Embryonic facial prominence (tissue), 1 donor: ENCODE data around the gene PSMB7.

ENCODE experiments used
- DNase-seq: peaks from one replicate; pipeline ENCODE4 v3.0.0-alpha.2; 2016; ENCODE audit errors: extremely low spot score

PSMB7 gene

DNA sequence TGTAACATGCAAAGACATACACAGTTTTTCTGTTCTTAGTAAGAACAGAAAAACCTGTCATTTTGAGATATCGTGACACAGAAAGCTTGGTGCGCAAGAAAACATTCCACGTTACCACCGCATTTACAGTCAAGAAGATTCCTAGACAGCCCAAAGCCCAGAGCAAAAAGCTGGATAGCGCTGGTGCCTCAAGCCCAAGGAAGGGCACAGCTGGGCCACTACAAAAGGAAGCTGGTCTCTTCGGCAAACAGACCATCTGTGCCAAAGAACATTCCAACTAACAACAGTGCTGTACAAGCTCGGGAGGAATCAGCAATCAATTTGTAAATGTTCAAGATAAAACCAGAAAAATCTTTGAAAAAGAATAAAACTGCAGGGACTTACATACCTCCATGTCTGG, 31.0 kb downstream of the PSMB7 start:
- DNase-seq, result no peak

GRCh38 chr9:124381170-124381945, 33.9 kb downstream of the PSMB7 start:
- DNase-seq, result no peak

DNA sequence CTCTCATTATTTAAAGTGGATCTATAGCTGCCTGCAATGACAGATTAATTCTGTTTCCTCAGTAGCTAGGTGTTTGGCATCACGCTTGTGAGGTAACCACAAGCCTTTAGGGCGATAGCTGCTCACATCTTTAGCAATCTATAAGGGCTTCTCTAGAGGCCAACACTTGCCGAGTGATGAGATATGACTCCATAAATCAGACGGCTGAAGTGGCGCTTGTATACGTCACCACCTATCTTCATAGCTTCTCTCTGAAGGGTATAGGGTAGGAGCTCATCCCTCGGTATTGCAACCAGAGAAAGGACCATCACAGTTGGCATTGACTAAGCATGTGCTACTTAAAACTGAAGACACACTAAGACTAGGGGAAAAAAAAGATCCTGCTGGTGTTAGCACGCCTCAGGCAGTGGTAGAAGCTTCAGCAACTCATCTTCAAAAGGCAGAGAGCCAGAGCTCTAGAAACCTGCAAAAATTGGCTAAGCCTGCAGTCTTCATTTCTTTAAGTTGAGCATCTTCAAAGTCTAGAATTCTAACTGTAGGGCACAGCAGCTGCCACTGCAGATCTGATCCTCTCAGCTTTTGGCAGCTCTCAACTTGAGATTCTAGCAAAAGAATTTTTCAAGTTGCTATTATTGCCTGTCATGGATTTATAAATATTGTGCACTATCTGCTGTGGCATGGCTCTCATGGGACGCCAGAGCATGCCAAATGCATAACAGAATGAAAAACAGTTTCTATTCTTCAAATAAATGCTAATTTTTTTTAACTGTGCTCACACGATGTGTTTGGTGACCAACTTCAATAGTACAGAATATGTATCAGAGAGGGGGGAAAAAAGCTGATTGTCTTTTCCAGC, 37.5 kb downstream of the PSMB7 start:
- DNase-seq, result no peak

DNA sequence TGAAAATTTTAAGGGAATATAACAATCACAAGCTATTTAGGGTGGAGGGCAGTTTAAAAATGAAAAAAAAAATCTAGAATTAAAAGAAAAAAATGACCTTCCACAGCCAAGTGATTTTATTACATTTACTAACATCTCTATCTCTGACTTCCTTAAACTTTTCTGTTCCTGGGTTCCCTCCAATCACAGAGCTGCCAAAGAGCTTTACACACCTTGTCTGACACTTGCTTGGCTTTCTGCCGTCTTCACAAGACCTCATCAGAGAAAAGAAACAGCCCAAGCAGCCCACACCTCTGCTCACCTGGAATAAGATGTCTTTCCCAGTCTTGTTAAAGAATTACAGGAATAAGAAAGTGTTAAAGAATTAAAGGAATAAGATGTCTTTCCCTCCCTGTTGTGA, 38.9 kb downstream of the PSMB7 start:
- no peak for DNase-seq

- DNase-seq, result no peak
Observed at GRCh38 chr9:124375726-124376125, 39.5 kb downstream of the PSMB7 start.

- DNase-seq, result no peak
Observed at GRCh38 chr9:124373851-124374250, 41.4 kb downstream of the PSMB7 start.

DNA sequence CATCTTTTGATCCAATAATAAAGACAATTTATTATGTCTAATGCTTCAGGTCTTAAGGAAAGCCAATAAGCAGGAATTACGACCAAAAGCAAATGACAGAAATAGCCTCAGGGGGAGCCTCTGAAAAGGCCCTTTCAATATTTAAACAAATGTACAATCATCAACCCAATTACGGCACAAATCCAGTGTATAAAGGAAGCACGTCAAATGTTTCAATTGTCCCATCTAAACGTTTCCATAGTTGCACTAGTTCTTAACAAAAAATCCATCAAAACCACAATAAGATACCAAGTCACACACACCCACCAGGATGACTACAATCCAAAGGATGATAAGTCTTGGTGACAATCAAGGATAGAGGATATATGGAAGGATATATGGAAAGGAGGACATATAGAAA, 41.9 kb downstream of the PSMB7 start:
- no peak for DNase-seq

DNA sequence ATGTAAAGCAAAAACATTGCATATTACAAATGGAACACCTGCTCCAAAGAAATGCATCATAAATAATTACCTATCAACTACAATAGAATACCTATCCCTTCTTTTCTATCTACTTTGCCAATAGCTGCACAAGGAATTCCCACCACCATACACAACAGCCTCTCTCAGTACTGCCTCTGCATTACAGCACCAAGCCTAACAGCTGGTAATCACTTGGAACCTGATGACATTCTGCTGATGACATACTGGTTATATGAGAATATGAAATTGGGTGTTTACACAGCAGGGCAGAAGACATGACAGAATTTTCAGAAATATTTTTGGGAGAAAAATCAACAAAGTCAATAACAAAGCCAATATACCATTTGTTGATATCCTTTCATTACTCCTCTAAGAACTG, 43.2 kb downstream of the PSMB7 start:
- DNase-seq, result no peak

DNA sequence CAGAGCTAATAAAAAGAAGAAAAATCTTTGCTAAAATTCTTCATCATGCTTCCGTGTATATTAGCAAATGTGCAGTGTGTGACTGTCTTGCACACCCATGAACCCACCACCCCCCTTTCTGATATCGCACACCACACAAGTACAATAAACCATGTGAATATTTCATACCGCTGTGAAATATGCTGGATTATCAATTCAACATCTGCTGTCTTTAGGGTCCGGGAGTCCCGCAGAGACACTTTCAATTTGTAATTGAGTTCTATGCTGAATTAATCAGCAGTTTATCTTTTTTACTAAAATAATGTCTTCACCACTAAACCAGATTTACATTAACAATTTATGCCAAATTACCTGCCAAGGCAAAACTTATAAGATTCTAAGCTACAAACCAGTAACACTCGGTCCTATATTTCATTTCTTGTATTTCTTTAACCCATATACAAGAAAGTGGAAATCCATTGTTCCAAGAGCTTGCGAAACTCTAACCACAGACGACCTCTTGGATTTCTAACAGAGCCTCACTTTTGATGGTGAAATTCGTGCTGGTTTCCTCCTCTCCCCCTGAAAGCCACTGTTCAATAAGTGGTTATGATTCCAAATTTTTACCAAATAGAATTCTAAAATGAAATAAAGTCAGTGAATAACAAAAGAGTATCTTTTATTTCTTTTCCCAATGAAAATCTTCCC, 44.2 kb downstream of the PSMB7 start:
- no peak for DNase-seq

DNA sequence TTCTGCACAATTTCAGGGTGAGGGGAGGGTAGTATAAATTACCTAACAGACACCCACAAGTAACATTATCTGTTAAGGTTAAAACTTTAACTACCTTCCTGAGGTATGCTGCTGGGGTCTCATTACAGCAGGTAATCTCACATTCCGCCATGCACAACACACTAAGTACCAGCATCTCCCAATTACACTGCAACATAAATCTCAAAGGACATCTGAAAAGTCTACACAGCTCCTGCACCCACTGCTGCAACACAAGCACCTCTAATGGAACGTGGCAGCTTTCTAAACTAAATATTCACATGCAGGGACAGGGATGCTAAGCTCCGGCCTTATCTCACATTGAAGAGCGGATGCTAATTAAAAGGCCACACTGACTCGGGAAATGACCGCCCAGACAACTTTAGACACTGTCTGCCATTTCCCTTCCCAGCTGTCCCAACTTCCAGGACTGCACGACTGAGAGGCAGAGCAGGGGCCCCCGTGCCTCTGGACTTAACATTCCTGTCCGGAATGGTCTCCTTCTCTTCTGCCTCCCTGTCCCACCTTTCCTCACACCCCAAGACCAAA, 45.9 kb downstream of the PSMB7 start:
- DNase-seq, result no peak

DNA sequence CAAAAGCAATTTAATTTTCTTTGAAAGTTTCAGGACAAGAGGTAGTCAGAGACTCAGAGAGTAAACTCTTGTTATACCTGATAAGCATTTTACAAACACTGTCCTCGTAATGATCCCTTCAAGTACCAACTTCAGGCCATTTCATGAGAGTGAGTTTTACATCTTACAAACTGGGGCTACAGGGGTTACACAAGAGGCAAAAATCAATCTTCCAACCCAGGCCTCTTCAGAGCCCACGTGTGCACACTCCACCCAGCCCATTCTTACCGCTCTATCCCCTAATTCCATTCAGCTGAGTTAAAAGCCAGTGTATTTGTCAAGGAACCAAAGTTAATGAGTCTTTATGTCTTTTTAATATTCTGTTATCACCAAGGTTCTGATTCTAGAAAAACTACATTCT, 46.5 kb downstream of the PSMB7 start:
- DNase-seq, result no peak

GRCh38 chr9:124366476-124367220, 48.6 kb downstream of the PSMB7 start:
- DNase-seq, result no peak

DNA sequence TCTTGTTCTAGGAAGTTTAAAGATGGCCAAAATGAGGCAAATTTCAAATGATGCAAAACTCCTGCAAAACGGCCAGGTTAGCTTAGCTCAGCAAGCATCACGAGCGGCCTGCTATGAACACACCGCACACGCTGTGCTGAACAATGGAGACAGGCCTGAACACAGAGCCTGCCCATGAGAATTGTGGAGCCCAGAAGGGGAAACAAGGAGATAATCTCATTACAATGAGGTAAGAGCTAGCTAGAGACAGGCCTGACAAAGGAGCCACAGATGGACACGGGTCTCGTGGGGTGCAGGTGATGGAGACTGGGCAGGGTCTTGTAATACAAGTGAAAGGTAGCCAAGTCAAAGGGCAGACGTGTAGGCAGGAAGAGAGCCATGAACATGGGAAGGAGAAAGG, 50.2 kb downstream of the PSMB7 start:
- DNase-seq, result no peak

DNA sequence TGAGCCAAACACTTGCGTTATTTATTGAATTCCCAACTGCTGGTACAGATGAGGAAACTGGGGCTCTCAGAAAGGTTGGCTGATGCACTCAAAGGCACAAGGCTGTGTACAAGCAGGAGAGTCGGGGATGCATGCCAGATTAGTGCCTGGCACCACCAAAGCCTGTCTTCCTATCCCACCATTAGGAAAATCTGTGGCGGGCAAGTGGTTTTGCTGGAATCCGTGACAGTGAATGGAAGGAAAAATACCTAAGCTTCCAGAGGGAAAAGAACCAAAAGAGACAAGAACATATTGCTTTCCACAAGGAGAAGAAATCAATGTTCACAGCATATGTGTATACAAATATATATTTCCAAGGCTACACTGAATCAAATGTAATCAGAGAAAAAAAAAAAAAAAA, 51.1 kb downstream of the PSMB7 start:
- no peak for DNase-seq

- DNase-seq, result no peak
Observed at GRCh38 chr9:124363326-124364096, 51.7 kb downstream of the PSMB7 start.

- no peak for DNase-seq
Observed at GRCh38 chr9:124361128-124361527, 54.1 kb downstream of the PSMB7 start.

GRCh38 chr9:124359855-124360678, 55.2 kb downstream of the PSMB7 start:
- DNase-seq, result no peak

- DNase-seq, result no peak
Observed at GRCh38 chr9:124359426-124359825, 55.8 kb downstream of the PSMB7 start.

GRCh38 chr9:124358631-124359030, 56.6 kb downstream of the PSMB7 start:
- DNase-seq, result no peak
